SK-N-DZ (cell line): ENCODE results near the gene SELENOO.

Experiments
- DNase-seq: peaks from one replicate; pipeline ENCODE4 v3.0.0-alpha.2; 2015; ENCODE audit warnings: low spot score

SELENOO gene

GRCh38 chr22:50184004-50184901 is 16.6 kb upstream of the SELENOO start:
- DNase-seq: no peak

DNA sequence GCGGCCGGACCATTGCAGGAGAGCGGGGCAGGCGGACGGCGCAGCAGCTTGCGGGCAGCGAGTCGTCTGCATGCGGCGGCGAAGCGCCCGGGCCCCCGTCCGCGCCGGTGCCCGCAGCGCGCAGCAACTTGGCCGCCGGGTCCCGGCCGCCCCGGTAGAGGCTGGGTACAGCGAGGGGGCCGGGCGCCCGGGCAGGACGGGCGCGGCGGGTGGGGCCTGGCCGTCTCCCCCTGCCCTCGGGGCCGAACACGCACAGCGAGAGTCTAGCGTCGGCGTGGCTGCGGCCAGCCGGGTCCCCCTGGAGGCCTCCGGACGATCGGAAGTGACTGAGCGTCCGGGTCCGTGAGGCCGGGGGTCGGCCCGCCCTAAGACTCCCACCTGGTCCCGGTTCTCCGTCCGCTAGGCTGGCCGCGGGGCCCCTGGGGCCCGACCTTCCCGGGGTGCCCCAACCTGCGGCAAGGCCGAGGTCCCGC is 15.9 kb upstream of the SELENOO start:
- DNase-seq: no peak

DNA sequence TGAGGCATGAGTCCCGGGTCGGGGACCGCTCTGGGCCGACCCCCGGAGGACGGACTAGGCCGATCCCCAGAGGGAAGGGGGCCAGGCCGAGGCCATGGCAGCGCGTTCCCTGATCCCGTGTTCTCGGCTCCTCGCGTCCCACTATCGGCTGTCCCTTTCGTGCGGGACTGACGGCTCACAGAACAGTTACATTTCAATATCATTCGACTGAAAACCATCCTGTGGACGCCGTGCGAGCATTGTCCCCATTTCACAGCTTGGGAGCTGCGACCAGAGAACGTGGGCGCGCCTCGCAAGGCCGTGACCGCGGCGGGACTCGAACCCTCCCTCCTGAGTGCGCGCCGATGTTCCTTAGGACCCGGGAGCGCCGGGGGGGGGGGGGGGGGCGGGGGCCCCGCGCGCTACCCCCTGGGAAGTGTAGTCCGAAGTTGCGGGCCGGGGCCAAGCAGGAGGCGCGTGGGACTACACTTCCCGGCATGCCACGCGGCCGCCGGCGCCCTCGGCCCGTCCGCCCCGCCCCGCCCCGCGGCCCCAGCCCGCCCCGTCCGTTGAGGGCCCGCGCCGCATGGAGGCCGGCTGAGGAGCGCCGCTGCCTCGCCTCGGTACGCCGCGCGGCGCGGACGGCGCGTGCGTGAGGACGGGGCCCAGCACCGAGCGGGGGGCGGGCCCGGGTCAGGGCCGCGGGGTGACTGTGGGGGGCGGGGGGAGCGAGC is 15.3 kb upstream of the SELENOO start, which contains the start of gene TRABD:
TSS of gene TRABD (plus strand) at position 539 of the 713 bp plus-strand sequence. CDS start 7,148 bp downstream, outside the sequence.
- peak; percentile 87 for DNase-seq

DNA sequence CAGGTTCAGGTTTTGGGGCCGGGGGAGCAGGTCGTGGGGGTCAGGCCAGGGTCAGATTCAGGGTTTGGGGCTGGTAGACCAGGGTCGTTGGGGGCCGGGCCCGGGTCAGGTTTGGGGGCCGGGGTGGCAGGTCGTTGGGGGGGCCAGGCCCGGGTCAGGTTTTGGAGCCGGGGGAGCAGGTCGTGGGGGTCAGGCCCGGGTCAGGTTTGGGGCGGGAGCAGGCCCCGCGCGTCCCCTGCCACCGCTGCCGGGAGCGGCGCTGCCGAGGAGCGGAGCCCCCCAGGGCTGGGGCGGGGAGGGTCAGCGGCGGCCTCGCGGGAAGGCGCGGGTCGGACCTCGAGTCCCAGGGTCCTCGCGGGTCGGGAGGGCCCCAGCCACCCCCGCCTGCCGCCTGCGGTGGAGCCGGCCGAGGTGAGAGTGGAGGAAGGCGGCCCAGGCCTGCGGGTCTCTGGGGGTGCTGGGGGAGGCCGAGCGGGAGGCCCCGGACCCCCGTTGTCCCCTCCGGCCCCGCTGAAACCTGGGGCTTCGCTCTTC is 14.6 kb upstream of the SELENOO start:
- DNase-seq: no peak

GRCh38 chr22:50186761-50187523 is 13.9 kb upstream of the SELENOO start:
- DNase-seq: no peak

DNA sequence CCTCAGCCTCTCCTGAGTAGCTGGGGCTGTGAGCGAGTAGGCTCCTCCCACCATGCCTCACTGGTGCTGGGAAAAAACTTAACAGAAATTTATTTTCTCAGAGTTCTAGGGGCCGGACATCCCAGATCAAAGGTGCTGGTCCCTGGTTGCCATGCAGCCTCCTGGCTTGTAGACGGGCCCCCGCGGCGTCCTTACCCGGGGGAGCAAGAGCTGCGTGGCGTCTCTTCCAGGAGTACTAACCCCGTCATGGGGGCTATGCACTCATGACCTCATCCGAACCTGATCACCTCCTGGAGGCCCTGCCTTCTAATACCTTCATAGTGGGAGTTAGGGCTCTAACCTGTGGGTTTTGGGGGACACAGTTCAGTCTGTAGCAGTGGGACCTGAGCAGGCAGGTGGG is 12.5 kb upstream of the SELENOO start:
- no peak for DNase-seq

DNA sequence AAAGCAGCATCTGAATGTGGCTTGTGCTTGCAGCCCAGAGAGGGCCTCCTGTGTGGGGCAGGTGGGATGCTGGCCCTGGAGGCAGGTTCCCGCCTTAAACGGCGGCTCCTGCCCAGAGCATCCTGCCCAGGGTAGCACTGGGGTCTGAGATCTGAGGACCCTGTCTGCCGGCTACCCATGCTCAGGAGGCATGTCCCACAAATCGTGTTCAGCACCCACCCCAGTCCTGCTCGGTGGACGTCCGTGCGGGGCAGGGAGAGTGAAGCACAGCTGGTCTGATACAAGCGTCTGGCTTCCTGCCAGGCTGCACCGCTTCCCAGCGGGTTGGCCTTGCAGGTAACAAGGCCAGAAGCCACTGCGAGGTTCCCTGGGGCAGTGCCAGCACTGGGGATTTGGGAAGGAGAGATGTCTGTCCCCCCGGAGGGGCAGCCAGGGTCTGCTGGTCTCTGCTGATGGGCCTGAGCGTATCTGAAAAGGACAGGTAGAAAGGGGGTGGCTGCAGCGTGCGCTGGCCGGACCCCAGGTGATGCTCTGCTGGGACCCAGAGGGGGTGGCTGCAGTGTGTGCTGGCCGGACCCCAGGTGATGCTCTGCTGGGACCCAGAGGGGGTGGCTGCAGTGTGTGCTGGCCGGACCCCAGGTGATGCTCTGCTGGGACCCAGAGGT is 11.5 kb upstream of the SELENOO start:
- DNase-seq: no peak

DNA sequence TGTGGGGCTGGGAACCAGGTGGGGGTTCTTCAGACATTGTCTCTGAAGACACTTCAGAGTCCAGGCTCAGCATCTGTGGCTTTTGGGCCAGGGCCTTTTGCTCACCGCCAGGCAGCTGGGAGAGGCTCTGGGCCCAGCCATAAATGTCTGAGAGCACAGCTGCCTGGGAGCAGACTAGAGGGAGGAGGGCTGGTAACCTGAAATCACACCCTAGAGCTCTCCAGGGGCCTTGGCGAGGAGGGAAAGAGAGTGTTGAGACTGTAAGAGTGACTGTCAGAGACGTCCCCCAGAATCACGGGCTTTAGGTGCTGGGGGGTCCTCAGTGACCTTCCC is 11.0 kb upstream of the SELENOO start:
- no peak for DNase-seq

- no peak for DNase-seq
Observed at GRCh38 chr22:50190182-50190940, 10.4 kb upstream of the SELENOO start.

GRCh38 chr22:50190941-50191741 is 9.7 kb upstream of the SELENOO start:
- DNase-seq: peak; percentile 67

DNA sequence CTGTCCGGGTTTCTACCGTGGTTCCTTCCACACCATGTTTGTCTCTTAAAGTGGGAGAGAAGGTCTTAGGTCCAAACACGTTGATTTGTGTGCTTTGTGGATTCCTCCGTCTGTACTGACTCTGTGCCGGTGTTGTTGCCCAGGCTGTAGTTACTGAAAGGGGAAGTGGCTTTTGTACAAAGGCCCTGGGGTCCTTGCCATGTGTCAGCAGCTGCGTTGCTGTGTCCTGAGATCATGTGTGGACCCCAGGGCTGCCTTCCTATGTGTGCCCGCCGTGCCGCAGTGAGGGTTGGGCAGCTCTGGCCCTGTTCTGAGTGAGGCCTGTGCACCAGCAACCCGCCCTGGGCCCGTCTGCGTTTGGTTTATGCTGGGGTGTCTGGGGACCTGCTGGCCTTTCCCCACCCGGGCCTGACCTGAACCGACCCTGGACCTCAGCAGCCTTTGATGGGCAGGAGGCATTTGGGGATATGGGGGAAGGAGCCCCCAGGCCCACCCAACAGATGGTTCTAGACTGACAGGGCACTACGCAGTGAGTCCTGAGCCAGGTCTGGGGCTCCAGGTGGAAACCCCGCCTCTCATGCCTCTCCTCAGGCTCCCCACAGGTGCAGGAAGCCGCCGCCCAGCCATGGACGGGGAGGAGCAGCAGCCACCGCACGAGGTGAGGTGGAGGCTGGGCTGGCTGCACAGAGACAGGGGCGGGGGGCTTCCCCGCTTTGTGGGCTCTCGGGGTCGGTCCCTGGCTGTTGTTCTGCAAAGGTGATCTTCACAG is 8.2 kb upstream of the SELENOO start:
- DNase-seq: no peak

DNA sequence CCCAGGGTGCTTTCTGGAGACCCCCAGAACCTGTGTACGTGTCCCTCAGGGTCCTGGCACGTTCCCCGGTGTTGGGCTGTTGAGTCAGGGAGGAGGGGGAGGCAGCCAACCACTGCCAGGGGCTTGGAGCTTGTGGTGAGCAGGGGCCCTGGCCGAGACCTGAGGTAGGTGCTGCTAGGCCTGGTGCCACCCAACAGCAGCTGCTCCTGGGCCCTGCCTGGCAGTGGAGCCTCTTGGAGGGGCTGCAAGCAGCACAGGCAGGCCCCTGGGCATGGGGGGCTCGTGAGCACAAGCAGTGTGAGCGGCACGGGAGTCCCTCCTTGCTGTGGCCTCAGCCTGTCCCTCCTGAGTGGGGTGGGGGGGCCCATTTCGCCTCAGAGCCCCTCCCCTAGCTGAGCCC is 7.2 kb upstream of the SELENOO start:
- DNase-seq: no peak

GRCh38 chr22:50194037-50194805 is 6.6 kb upstream of the SELENOO start:
- DNase-seq: no peak

DNA sequence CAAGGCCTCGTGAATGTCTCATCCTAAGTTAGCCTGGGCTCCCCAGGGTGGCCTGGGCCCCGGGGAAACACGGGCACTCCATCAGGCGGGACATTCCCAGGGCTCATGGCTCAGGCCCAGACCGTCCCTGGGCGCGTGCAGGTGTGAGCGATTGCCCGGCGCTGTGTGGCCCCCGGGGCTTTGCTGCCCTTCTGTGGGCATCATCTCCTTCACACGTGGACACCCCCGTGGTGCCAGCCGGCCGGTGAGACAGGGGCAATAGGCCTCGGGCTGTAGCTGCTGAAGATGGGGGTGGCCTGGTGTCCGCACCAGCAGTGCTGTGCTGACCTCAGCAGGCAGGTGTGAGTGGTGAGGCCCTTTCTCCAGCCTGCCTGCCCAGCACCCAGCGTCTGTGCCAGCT is 4.6 kb upstream of the SELENOO start:
- no peak for DNase-seq

DNA sequence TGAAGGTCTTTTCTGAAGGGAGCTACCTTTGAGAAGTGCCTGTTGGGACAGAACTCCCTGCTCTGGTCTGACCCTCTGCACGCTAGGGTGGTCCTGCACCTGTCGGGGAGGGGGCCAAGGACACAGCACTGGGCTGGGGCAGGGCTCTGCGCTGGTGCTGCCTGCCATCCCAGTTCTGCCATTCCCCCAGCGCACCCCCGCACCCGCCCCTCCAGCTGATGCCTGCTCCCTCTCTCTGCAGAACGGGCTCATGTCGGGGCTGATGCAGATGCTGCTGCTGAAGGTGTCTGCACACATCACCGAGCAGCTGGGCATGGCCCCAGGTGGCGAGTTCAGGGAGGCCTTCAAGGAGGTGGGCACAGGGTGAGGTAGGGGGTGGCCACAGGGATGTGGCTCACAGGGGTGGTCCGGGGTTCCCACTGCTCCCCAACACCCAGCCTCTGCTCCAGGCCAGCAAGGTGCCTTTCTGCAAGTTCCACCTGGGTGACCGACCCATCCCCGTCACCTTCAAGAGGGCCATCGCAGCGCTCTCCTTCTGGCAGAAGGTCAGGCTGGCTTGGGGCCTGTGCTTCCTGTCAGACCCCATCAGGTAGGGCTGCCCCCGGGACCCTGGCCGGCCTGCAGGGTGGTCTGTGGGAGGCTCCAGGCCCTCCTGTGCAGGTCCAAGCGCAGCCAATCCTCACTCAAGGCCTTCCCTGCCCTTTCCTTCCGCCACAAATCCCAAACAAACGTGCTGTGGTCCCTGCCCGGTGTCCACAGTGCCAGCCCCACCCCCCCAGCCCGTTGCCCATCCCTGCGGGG is 3.6 kb upstream of the SELENOO start:
- DNase-seq: no peak

- no peak for DNase-seq
Observed at GRCh38 chr22:50197856-50198623, 2.8 kb upstream of the SELENOO start.
